CD1c-positive myeloid dendritic cell (primary cell): Measurements from ENCODE around the gene SLC25A17.
A peak's percentile ranks its signal among the peaks of the same experiment; 100 is the strongest.
"Not testable (repeated sequence)": the region's sequence is repeated elsewhere in the genome, so short reads cannot be mapped to it uniquely, and the experiment has no call there.

Experiments used
- DNase-seq: peaks from one replicate; pipeline ENCODE4 v3.0.0-alpha.2; 2016; ENCODE audit errors: extremely low spot score

The SLC25A17 gene

DNA sequence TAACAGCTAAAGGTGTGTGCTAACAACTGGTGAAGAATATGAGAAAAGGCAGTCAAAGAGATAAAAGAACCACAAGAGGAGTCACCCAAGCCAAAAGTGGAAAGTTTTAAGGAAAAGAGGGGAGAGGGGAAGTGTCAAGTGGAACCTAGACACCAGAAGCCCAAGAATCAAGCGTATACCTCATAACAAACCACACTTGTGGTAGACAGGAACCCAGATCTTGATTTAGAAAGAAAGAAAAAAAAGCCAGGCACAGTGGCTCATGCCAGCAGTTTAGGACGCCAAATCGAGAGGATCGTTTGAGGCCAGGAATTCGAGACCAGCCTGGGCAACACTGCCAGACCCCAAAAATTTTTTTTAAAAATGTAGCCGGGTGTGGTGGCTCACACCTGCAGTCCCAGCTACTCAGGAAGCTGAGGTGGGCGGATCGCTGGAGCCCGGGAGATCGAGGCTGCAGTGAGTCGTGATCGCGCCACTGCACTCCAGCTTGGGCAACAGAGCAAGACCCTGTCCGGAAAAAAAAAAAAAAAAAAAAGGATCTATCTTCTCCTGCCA is 877 bp downstream of the SLC25A17 start:
- peak; percentile 41 for DNase-seq

GRCh38 chr22:40817737-40818136 is 1.4 kb downstream of the SLC25A17 start:
- peak; percentile 38 for DNase-seq

GRCh38 chr22:40813912-40814315 is 5.2 kb downstream of the SLC25A17 start:
- no peak for DNase-seq

GRCh38 chr22:40808018-40808841 is 10.9 kb downstream of the SLC25A17 start:
- DNase-seq, result no peak

- DNase-seq, result no peak
These were observed 12.4 kb downstream of the SLC25A17 start for GRCh38 chr22:40806711-40807110.

GRCh38 chr22:40805699-40806203 is 13.4 kb downstream of the SLC25A17 start:
- no peak for DNase-seq

GRCh38 chr22:40805239-40805638 is 13.9 kb downstream of the SLC25A17 start:
- DNase-seq, result no peak

DNA sequence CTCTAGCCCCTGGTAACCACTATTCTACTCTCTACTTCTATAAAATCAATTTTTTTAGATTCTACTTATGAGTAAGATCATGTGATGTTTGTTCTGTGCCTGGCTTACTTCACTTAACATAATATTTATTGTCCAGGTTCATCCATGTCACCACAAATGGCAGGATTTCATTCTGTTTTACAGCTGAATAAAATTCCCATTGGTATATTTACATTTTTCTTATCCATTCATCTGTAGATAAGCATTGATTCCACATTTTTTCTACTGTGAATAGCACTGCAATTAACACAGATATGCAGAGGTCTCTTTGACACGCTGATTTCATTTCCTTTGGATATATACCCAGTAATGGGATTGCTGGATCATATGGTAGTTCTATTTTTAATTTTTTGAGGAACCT is 15.8 kb downstream of the SLC25A17 start:
- DNase-seq, result no peak

DNA sequence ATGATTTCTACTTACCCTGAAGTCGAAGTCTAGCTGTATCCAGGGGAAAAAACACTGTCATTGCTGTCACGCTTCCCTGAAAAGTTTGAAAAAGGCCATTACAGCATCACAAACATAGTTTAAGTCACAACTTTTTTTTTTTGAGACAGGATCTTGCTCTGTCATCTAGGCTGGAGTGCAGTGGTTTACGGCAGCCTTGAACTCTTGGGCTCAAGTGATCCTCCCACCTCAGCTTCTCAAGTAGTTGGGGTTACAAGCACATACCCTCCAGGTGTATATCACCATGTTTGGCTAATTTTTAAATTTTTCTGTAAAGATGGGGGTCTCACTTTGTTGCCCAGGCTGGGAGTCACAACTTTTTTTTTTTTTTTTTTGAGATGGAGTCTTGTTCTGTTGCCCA is 20.1 kb downstream of the SLC25A17 start:
- no peak for DNase-seq

GRCh38 chr22:40797427-40797826 is 21.7 kb downstream of the SLC25A17 start:
- DNase-seq, result no peak

DNA sequence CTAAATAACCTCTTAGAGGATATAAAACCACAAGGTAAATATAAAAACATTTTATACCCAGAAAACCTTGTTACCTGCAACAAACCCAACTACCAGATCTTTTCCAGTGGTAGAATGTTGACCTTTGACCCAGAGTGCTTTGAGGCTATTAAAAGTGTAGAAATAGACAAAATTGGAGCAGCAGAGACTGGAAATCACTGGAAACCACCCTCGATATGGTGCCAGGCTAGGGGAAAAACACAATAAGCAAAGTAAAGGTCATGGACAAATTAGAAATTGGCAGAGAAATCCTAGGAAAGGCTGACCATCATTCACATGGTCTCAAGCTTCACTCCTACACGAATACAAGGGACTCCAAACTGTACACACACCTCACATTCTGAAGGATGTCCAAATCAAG is 26.7 kb downstream of the SLC25A17 start:
- no peak for DNase-seq

DNA sequence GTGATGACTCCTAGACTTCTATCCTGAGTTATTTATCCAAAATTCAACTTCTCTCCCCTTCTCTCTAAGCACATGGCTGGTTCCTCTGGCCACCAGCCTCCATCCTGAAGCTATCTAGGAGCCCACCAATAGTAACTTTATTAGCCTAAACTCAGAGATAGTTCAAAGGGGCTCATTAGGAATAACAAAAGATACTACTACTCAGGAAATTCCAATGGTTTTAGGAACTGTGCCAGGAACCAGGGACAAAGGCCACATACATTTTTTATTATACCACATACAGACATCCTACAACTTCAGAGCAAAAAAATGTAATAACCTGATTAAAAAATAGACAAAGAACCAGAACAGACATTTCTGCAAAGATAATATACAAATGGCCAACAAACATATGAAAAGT is 27.9 kb downstream of the SLC25A17 start:
- DNase-seq, result no peak

DNA sequence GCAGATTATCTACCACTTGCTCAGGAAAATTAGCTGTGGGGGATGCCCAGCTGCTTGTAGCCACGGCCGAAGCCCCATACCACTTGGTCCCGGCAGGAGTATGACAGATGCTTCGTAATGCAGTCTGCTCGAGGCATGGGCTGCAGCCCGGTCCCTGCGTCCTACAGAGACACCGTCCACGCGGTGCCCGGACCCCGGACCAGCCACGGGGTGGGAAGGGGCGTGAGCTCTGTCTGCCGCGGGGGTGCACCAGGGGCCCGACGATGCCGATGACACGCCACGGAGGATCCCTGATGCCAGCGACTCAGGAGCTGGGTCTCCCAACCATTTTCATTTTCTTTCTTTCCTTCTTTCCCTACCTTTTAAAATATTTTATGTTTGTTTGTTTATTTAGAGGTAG is 30.0 kb downstream of the SLC25A17 start:
- DNase-seq, result no peak

- DNase-seq, result no peak
These were observed 36.6 kb downstream of the SLC25A17 start for GRCh38 chr22:40782521-40782920.

- not testable (repeated sequence) for DNase-seq
These were observed 37.4 kb downstream of the SLC25A17 start for GRCh38 chr22:40781749-40782148.

DNA sequence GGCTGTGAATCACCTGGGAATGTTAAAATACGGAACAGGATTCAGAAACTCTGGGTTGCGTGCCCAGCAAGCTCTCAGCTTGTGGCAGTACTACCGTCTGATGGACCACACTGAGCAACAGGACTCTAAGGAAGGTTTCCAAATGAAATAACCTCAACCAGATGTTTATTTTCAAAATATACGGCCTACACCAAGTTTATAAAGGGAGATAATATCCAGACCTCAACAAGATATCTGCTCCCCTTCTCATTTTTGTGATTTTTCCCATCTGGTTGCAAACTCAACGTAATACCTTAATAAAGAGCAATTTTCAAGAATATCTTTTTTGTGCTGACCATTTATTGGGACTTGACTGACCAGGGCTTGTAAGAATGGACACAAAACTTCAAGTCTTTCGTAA is 49.4 kb downstream of the SLC25A17 start:
- DNase-seq, result no peak

- DNase-seq, result no peak
These were observed 50.9 kb downstream of the SLC25A17 start for GRCh38 chr22:40768206-40768605.

DNA sequence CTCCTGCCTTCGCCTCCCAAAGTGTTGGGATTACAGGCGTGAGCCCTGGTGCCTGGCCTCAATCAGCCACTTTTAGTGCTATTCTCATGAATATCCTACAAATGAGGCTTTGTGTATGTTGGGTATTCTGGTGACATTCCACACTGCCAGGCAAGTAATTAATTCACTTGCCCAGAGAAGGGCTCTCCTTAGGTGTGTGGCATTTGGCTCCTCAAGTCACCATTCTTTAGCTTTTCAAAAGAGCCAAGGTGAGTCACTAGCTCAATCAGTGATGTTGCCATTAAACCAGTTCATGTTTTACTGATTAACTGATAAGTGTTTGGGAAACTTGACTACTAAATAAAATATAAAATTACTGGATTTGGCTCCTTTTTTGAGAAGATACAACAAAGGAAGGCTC is 52.2 kb downstream of the SLC25A17 start:
- no peak for DNase-seq

DNA sequence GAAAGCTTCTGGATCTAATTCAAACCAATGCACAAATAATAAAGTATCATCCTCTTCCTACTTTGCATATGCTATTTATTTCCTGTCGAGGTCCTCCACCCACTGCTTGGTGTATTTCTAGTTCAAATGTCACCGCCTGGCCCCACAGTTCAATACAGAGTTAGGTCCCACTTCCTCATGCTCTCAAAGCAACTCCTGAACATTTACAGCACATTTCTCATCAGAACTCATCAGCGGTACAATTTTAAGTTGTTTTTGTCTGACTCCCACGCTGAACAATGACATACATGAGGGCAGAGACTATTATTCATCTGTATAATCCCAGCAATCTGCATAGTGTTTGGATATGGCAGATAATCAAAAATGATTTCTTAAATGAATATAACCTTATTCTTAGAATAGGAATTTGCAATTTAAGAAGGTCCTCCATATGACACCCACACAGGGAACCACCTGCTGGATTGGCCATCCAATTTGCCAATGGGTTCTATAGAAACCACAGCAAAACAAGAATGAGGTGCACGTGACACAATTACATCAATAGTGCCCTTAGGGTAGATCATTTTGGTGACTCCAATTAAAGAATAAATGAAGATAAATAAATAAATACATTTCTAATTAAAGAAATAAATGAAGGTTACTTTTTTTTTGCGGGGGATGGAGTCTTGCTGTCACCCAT is 54.2 kb downstream of the SLC25A17 start:
- DNase-seq, result peak; percentile 45

GRCh38 chr22:40759294-40759840 is 59.8 kb downstream of the SLC25A17 start:
- no peak for DNase-seq

DNA sequence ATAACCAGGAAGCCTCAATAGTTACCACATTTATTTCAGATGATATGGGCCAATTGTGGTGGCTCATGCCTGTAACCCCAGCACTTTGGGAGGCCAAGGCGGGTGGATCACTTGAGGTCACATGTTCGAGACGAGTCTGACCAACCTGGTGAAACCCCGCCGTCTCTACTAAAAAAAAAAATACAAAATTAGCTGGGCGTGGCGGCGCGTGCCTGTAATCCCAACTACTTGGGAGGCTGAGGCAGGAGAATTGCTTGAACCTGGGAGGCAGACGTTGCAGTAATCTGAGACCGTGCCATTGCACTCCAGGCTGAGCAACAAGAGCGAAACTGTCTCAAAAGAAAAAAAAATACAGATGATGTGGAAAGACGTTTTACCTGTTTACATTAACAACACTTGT is 60.3 kb downstream of the SLC25A17 start:
- not testable (repeated sequence) for DNase-seq

GRCh38 chr22:40758390-40758789 is 60.8 kb downstream of the SLC25A17 start:
- no peak for DNase-seq
